ENCODE measurements around the gene NIPA2.

DNA sequence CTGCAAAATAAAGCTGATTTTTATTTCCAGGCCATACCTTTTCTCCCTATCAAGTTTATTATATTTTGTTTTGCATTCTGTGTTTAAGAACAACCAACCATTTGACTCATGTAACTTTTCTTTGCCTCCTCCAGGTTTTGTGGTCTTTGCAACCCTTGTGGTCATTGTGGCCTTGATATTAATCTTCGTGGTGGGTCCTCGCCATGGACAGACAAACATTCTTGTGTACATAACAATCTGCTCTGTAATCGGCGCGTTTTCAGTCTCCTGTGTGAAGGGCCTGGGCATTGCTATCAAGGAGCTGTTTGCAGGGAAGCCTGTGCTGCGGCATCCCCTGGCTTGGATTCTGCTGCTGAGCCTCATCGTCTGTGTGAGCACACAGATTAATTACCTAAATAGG lies 27.6 kb downstream of the NIPA2 start:
- TF ChIP-seq, protein P1, sequence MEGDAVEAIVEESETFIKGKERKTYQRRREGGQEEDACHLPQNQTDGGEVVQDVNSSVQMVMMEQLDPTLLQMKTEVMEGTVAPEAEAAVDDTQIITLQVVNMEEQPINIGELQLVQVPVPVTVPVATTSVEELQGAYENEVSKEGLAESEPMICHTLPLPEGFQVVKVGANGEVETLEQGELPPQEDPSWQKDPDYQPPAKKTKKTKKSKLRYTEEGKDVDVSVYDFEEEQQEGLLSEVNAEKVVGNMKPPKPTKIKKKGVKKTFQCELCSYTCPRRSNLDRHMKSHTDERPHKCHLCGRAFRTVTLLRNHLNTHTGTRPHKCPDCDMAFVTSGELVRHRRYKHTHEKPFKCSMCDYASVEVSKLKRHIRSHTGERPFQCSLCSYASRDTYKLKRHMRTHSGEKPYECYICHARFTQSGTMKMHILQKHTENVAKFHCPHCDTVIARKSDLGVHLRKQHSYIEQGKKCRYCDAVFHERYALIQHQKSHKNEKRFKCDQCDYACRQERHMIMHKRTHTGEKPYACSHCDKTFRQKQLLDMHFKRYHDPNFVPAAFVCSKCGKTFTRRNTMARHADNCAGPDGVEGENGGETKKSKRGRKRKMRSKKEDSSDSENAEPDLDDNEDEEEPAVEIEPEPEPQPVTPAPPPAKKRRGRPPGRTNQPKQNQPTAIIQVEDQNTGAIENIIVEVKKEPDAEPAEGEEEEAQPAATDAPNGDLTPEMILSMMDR (conservative IDR thresholded peaks at IDR 0.05; ENCODE audit: low read depth, low read length), result no peak
- TF ChIP-seq EZH2 (IDR thresholded peaks at IDR 0.05; ENCODE audit: low read length, unreplicated experiment), result no peak
- TF ChIP-seq EZH2phosphoT487 (IDR thresholded peaks at IDR 0.05; ENCODE audit: borderline replicate concordance, low read length), result no peak
